ENCODE data around the gene NSG1. TPM values are rescaled to one million over a fixed set of nuclear protein-coding genes. Genes with fewer than 3 reads are reported as not detected.

NSG1 gene
- total and polyA plus RNA-seq, 2 of the 13 experiments (the other 11 are each of a cell fraction or from before 2014, with no cell fraction given) = not detected

GRCh38 chr4:4461178-4461577 is 74.3 kb downstream of the NSG1 start:
- Histone ChIP-seq H3K4me2 (ENCODE audit: low read depth, low read length) (peak overlapping the region; percentile 71), H3K4me1 (ENCODE audit: insufficient read depth, low read length) (peaks cover 37% of the 10 kb centered on the region), H3K9ac (ENCODE audit: insufficient read depth, low read depth, low read length) (peak overlapping the region; percentile 43; the same call in 1 of the 2 replicates), H3K27ac (ENCODE audit: extremely low read length, insufficient read depth, low read length) (peak overlapping the region; percentile 53), H3K27me3 (ENCODE audit: control insufficient read depth in 1 of 2, insufficient read depth in 2 of 2, low read length in 2 of 2) (no peaks in the 10 kb centered on the region), H4K20me1 (ENCODE audit: insufficient read depth, low read length) (no peaks in the 10 kb centered on the region), H3K4me3 (replicated peaks in 1 of 3; ENCODE audit: insufficient read depth in 1 of 3, low read depth in 2 of 3, low read length in 3 of 3) (peak overlapping the region in 1 of 3 experiments; percentile 50; a peak in 1 of 6 replicates), H3K9me3 (ENCODE audit: low read length) (no peaks in the 10 kb centered on the region), H2AFZ (ENCODE audit: low read length) (no peak overlapping the region), H3K79me2 (ENCODE audit: insufficient read depth, low read length) (peaks cover 2% of the 10 kb centered on the region), H3K36me3 (replicated peaks in 1 of 2; ENCODE audit: control insufficient read depth in 1 of 2, insufficient read depth in 2 of 2, low read length in 2 of 2) (peaks cover 4 to 41% of the 10 kb centered on the region in 2 experiments)
- TF ChIP-seq ZNF20 (CRISPR knock-in tag; IDR thresholded peaks at IDR 0.05) = no peak
- intact Hi-C loops (cut with micrococcal nuclease; ENCODE audit: unreplicated experiment) (no loop called here), in situ Hi-C loops (cut with HindIII; ENCODE audit: extremely low pct_ligation_motif_present, low pct_unique_long_range_greater_than_20kb) (no loop called here)
- POLR2A ChIA-PET = no interaction called here
- FAIRE-seq = no peak
- no TSS peak for BruUV-seq (replicated peaks)
- no peak for ATAC-seq
- CTCF ChIA-PET (ENCODE audit: low intra/inter-chr PET ratio, low total read pairs) = no interaction called here
- no peak for DNase-seq (ENCODE audit: low spot score)

GRCh38 chr4:4461850-4462249 is 74.9 kb downstream of the NSG1 start:
- Histone ChIP-seq H3K27me3 (ENCODE audit: control insufficient read depth in 1 of 2, insufficient read depth in 2 of 2, low read length in 2 of 2) (no peaks in the 10 kb centered on the region), H2AFZ (ENCODE audit: low read length) (no peak overlapping the region), H3K4me1 (ENCODE audit: insufficient read depth, low read length) (peaks cover 37% of the 10 kb centered on the region), H3K9ac (ENCODE audit: insufficient read depth, low read depth, low read length) (peak overlapping the region; percentile 43), H3K36me3 (replicated peaks in 1 of 2; ENCODE audit: control insufficient read depth in 1 of 2, insufficient read depth in 2 of 2, low read length in 2 of 2) (peaks cover 5 to 40% of the 10 kb centered on the region in 2 experiments), H3K4me3 (replicated peaks in 1 of 3; ENCODE audit: insufficient read depth in 1 of 3, low read depth in 2 of 3, low read length in 3 of 3) (peak overlapping the region in 1 of 3 experiments; percentile 50; a peak in 2 of 6 replicates), H3K27ac (ENCODE audit: extremely low read length, insufficient read depth, low read length) (peak overlapping the region; percentile 53), H4K20me1 (ENCODE audit: insufficient read depth, low read length) (no peaks in the 10 kb centered on the region), H3K4me2 (ENCODE audit: low read depth, low read length) (peak overlapping the region; percentile 71), H3K79me2 (ENCODE audit: insufficient read depth, low read length) (peaks cover 2% of the 10 kb centered on the region), H3K9me3 (ENCODE audit: low read length) (no peaks in the 10 kb centered on the region)
- ChIA-PET CTCF (ENCODE audit: low intra/inter-chr PET ratio, low total read pairs) (no interaction called here), POLR2A (interaction anchor here (1.5 kb wide), 1 partner anchor 25 kb away, joined by 8 read pairs; no protein-coding TSS in a partner anchor)
- no TSS peak for BruUV-seq (replicated peaks)
- peak; percentile 83 for DNase-seq (ENCODE audit: low spot score)
- intact Hi-C loops (cut with micrococcal nuclease; ENCODE audit: unreplicated experiment) (no loop called here), in situ Hi-C loops (cut with HindIII; ENCODE audit: extremely low pct_ligation_motif_present, low pct_unique_long_range_greater_than_20kb) (no loop called here)
- FAIRE-seq = peak; percentile 50
- peak; percentile 90 for ATAC-seq
- 19% methylated on average over 5 of the region's 5 CpGs for WGBS (ENCODE audit: low lambda C conversion rate)
- TF ChIP-seq ZNF430 (CRISPR knock-in tag; IDR thresholded peaks at IDR 0.05) = no peak
- TF ChIP-seq ZFX (CRISPR knock-in tag; IDR thresholded peaks at IDR 0.05; ENCODE audit: low read depth) = 0 out of 2 replicates have a peak, but pooled peaks have one; percentile 40
- no peak for TF ChIP-seq ZNF790 (CRISPR knock-in tag; IDR thresholded peaks at IDR 0.05; ENCODE audit: borderline replicate concordance)
- TF ChIP-seq ATF1 (CRISPR knock-in tag; IDR thresholded peaks at IDR 0.05) = no peak
- TF ChIP-seq ZBTB42 (CRISPR knock-in tag; IDR thresholded peaks at IDR 0.05) = no peak
- no peak for TF ChIP-seq ZNF572 (CRISPR knock-in tag; IDR thresholded peaks at IDR 0.05)
- no peak for TF ChIP-seq TERF1 (CRISPR knock-in tag; IDR thresholded peaks at IDR 0.05)
- TF ChIP-seq MXD3 (CRISPR knock-in tag; IDR thresholded peaks at IDR 0.05) = no peak
- peak; percentile 76; the same call in 1 of the 2 replicates for TF ChIP-seq TFE3 (CRISPR knock-in tag; IDR thresholded peaks at IDR 0.05)
- TF ChIP-seq TCF7L2 (IDR thresholded peaks at IDR 0.05; ENCODE audit: low read depth, low read length) = no peak
- no peak for TF ChIP-seq ZNF747 (CRISPR knock-in tag; IDR thresholded peaks at IDR 0.05; ENCODE audit: borderline replicate concordance)
- no peak for TF ChIP-seq ZNF414 (CRISPR knock-in tag; IDR thresholded peaks at IDR 0.05)
- peak; percentile 75; the same call in 1 of the 2 replicates for TF ChIP-seq MLX (CRISPR knock-in tag; IDR thresholded peaks at IDR 0.05)
- peak; percentile 87 for TF ChIP-seq SAP130 (CRISPR knock-in tag; IDR thresholded peaks at IDR 0.05; ENCODE audit: low read depth)

All from HepG2 (cell line).